HEK293T (cell line): ENCODE measurements around the gene LHX3.

Experiments used
- CTCF ChIA-PET: fragments of 350-600 bp; formaldehyde crosslinking; extraction: SDS; loops from one replicate; lab custom pipeline; 2021; ENCODE audit warnings: antibody characterized with exemption, inconsistent platforms; lab: Yijun Ruan, JAX
- POLR2A ChIA-PET: fragments of 350-600 bp; formaldehyde crosslinking; extraction: SDS; loops from one replicate; lab custom pipeline; 2020; ENCODE audit warnings: antibody characterized with exemption, inconsistent platforms; lab: Yijun Ruan, JAX
- DNase-seq: peaks from one replicate; pipeline ENCODE4 v3.0.0; 2012; ENCODE audit warnings: mixed read lengths; ENCODE audit errors: extremely low spot score
- ARNT ChIP-seq: fragments of 450-650 bp; IDR thresholded peaks from 2 replicates; pipeline ENCODE4 v1.6.1; 2017; ENCODE audit warnings: mild to moderate bottlenecking
- BHLHE40 ChIP-seq: fragments of 450-650 bp; IDR thresholded peaks from 2 replicates; pipeline ENCODE4 v1.6.1; 2016; ENCODE audit warnings: mild to moderate bottlenecking, moderate library complexity, borderline replicate concordance
- CTBP1 ChIP-seq: fragments of 450-650 bp; IDR thresholded peaks from 2 replicates; pipeline ENCODE4 v1.6.1; 2016; ENCODE audit warnings: borderline replicate concordance
- ELF4 ChIP-seq: fragments of 450-650 bp; IDR thresholded peaks from 2 replicates; pipeline ENCODE4 v1.6.1; 2017; ENCODE audit warnings: antibody characterized with exemption
- FOXA1 ChIP-seq: fragments of 450-650 bp; IDR thresholded peaks from 2 replicates; pipeline ENCODE4 v1.6.1; 2016; ENCODE audit warnings: mild to moderate bottlenecking
- FOXK2 ChIP-seq: fragments of 450-650 bp; IDR thresholded peaks from 2 replicates; pipeline ENCODE4 v1.6.1; 2016; ENCODE audit warnings: mild to moderate bottlenecking
- FOXM1 ChIP-seq: fragments of 450-650 bp; IDR thresholded peaks from 2 replicates; pipeline ENCODE4 v1.6.1; 2017; ENCODE audit warnings: mild to moderate bottlenecking, borderline replicate concordance
- HDGF ChIP-seq: fragments of 450-650 bp; IDR thresholded peaks from 2 replicates; pipeline ENCODE4 v1.6.1; 2017; ENCODE audit warnings: antibody characterized with exemption, borderline replicate concordance
- L3MBTL2 ChIP-seq: fragments of 450-650 bp; conservative IDR thresholded peaks from 2 replicates; pipeline ENCODE4 v1.6.1; 2016; ENCODE audit warnings: mild to moderate bottlenecking
- LEF1 ChIP-seq: fragments of 450-650 bp; IDR thresholded peaks from 2 replicates; pipeline ENCODE4 v1.6.1; 2017; ENCODE audit warnings: mild to moderate bottlenecking, borderline replicate concordance
- NFRKB ChIP-seq: fragments of 450-650 bp; IDR thresholded peaks from 2 replicates; pipeline ENCODE4 v1.6.1; 2016; ENCODE audit warnings: mild to moderate bottlenecking, moderate library complexity
- PKNOX1 ChIP-seq: fragments of 450-650 bp; IDR thresholded peaks from 2 replicates; pipeline ENCODE4 v1.6.1; 2016
- SP1 ChIP-seq: fragments of 450-650 bp; IDR thresholded peaks from 2 replicates; pipeline ENCODE4 v1.6.1; 2017
- SUZ12 ChIP-seq: fragments of 450-650 bp; IDR thresholded peaks from 2 replicates; pipeline ENCODE4 v1.6.1; 2016; ENCODE audit warnings: mild to moderate bottlenecking
- TARDBP ChIP-seq: fragments of 450-650 bp; IDR thresholded peaks from 2 replicates; pipeline ENCODE4 v1.6.1; 2016
- ZNF384 ChIP-seq: fragments of 450-650 bp; IDR thresholded peaks from 2 replicates; pipeline ENCODE4 v1.6.1; 2016

The LHX3 gene

GRCh38 chr9:136233868-136234267 lies 28.9 kb upstream of the LHX3 start:
- ChIA-PET CTCF (no interaction called here), POLR2A (no interaction called here)
- DNase-seq, result no peak
- no peak for TF ChIP-seq L3MBTL2
- TF ChIP-seq TARDBP, result no peak
- no peak for TF ChIP-seq ARNT
- no peak for TF ChIP-seq BHLHE40
- no peak for TF ChIP-seq SUZ12
- TF ChIP-seq ELF4, result no peak
- TF ChIP-seq CTBP1, result no peak
- TF ChIP-seq FOXM1, result no peak
- TF ChIP-seq FOXA1, result no peak

- POLR2A ChIA-PET, result no interaction called here
- CTCF ChIA-PET, result no interaction called here
- TF ChIP-seq TARDBP (no peak), CTBP1 (no peak), SP1 (no peak), ARNT (no peak)
- no peak for DNase-seq
These were observed 28.5 kb upstream of the LHX3 start for GRCh38 chr9:136233411-136233810.

GRCh38 chr9:136232969-136233368 lies 28.0 kb upstream of the LHX3 start:
- TF ChIP-seq ARNT (no peak), FOXK2 (no peak), FOXA1 (no peak), PKNOX1 (no peak), ZNF384 (no peak), BHLHE40 (no peak), SUZ12 (no peak), TARDBP (no peak), NFRKB (no peak), HDGF (no peak), LEF1 (no peak), FOXM1 (no peak), L3MBTL2 (no peak), SP1 (no peak), ELF4 (no peak), CTBP1 (no peak)
- ChIA-PET POLR2A (no interaction called here), CTCF (no interaction called here)
- DNase-seq, result no peak

- TF ChIP-seq L3MBTL2 (no peak), SUZ12 (no peak), ZNF384 (no peak), ARNT (no peak), BHLHE40 (no peak), FOXM1 (no peak), PKNOX1 (no peak), HDGF (no peak), FOXA1 (no peak), NFRKB (no peak), CTBP1 (no peak), LEF1 (no peak), SP1 (no peak)
- POLR2A ChIA-PET, result no interaction called here
These were observed 26.8 kb upstream of the LHX3 start for GRCh38 chr9:136231478-136232297.

GRCh38 chr9:136230773-136231172 lies 25.8 kb upstream of the LHX3 start:
- ChIA-PET POLR2A (no interaction called here), CTCF (interaction anchor here (0.6 kb wide), 1 partner anchor 627 kb away, joined by 3 read pairs; no protein-coding TSS in a partner anchor)
- DNase-seq, result no peak
- no peak for TF ChIP-seq SP1
- TF ChIP-seq CTBP1, result no peak
- TF ChIP-seq L3MBTL2, result no peak
- TF ChIP-seq FOXK2, result no peak
- TF ChIP-seq ELF4, result no peak
- no peak for TF ChIP-seq ZNF384
- no peak for TF ChIP-seq PKNOX1

More at GRCh38 chr9:136231478-136232297, 26.8 kb upstream of the LHX3 start:
- DNase-seq, result no peak
- CTCF ChIA-PET, result no interaction called here

- DNase-seq, result no peak
- TF ChIP-seq ELF4 (no peak), BHLHE40 (no peak), L3MBTL2 (no peak), TARDBP (no peak), FOXM1 (no peak), FOXA1 (no peak), PKNOX1 (no peak)
- ChIA-PET POLR2A (no interaction called here), CTCF (interaction anchor here (0.6 kb wide), 1 partner anchor 627 kb away, joined by 3 read pairs; no protein-coding TSS in a partner anchor)
These were observed 25.4 kb upstream of the LHX3 start for GRCh38 chr9:136230365-136230764.
